H1 (cell line): Measurements from ENCODE around the gene C3orf85. TPM values are rescaled to one million over a fixed set of nuclear protein-coding genes. Genes with fewer than 3 reads are reported as not detected.

Experiments
- CTCF ChIA-PET: fragments of 300-600 bp; sonication (Branson Sonifier 250); formaldehyde crosslinking; loops from one replicate; lab custom pipeline; 2021; ENCODE audit not compliant: partially characterized antibody; lab: Charles Lee
- POLR2A ChIA-PET: fragments of 300-600 bp; sonication (Branson Sonifier 250); formaldehyde crosslinking; loops from one replicate; lab custom pipeline; 2021; ENCODE audit warnings: inconsistent platforms; ENCODE audit not compliant: partially characterized antibody; lab: Charles Lee
- DNase-seq, 2 experiments: peaks; one replicate each; pipeline versions ENCODE4 v3.0.0 to v3.0.0-alpha.2; 2010 to 2022; ENCODE audit warnings: low spot score in 2 of 2, low read depth in 1 of 2, mixed read lengths in 1 of 2
- FAIRE-seq: peaks from 2 replicates; lab custom pipeline; 2011; peaks lifted over from hg19 to GRCh38; lab: Jason Lieb, UNC
- H2AFZ ChIP-seq: 2 replicates; pipeline ENCODE4 v1.8.1; 2012; ENCODE audit warnings: low read length, inconsistent platforms
- H2AK5ac ChIP-seq: 2 replicates; pipeline ENCODE4 v1.6.1; 2013; ENCODE audit warnings: low read depth, low read length
- H2BK120ac ChIP-seq: replicated peaks from 2 replicates; pipeline ENCODE3; 2013; ENCODE audit warnings: low read depth, low read length, inconsistent platforms
- H2BK12ac ChIP-seq: 2 replicates; pipeline ENCODE4 v1.6.1; 2013; ENCODE audit warnings: low read depth, low read length
- H2BK15ac ChIP-seq: 2 replicates; pipeline ENCODE4 v1.6.1; 2013; ENCODE audit warnings: low read length
- H2BK20ac ChIP-seq: 2 replicates; pipeline ENCODE4 v1.6.1; 2013; ENCODE audit warnings: low read length
- H2BK5ac ChIP-seq: 2 replicates; pipeline ENCODE4 v1.6.1; 2013; ENCODE audit warnings: low read depth, low read length
- H3K14ac ChIP-seq: 2 replicates; pipeline ENCODE4 v1.6.1; 2013; ENCODE audit warnings: inconsistent platforms; ENCODE audit not compliant: insufficient read length
- H3K18ac ChIP-seq: 2 replicates; pipeline ENCODE4 v1.6.1; 2013; ENCODE audit warnings: low read length; ENCODE audit errors: extremely low read depth
- H3K23ac ChIP-seq: 2 replicates; pipeline ENCODE4 v1.6.1; 2013; ENCODE audit warnings: inconsistent platforms; ENCODE audit not compliant: insufficient read length
- H3K23me2 ChIP-seq: 2 replicates; pipeline ENCODE4 v1.6.1; 2013; ENCODE audit warnings: low read depth, low read length
- H3K27ac ChIP-seq: 2 replicates; pipeline ENCODE4 v1.6.1; 2011; ENCODE audit warnings: low read depth, low read length, inconsistent platforms
- H3K27me3 ChIP-seq, 4 experiments: replicated peaks in 1 of 4; 1 replicate in 1 of 4; 2 replicates in 3 of 4; pipeline versions ENCODE4 v1.6.1 to v1.8.1; 2011 to 2013; ENCODE audit warnings: low read length in 3 of 4, mild to moderate bottlenecking in 3 of 4, inconsistent platforms in 2 of 4, mixed read lengths in 2 of 4, moderate library complexity in 1 of 4; ENCODE audit not compliant: control insufficient read depth in 3 of 4, insufficient read depth in 3 of 4; ENCODE audit errors: extremely low read depth in 1 of 4
- H3K36me3 ChIP-seq, 4 experiments: 2 replicates each; pipeline versions ENCODE4 v1.6.1 to v1.8.1; 2011 to 2013; ENCODE audit warnings: mild to moderate bottlenecking in 4 of 4, low read length in 3 of 4, moderate library complexity in 2 of 4, control low read depth in 1 of 4, inconsistent platforms in 1 of 4; ENCODE audit not compliant: insufficient read depth in 4 of 4, control insufficient read depth in 2 of 4
- H3K4ac ChIP-seq: replicated peaks from 2 replicates; pipeline ENCODE3; 2013; ENCODE audit warnings: low read length, low read depth, mixed read lengths, inconsistent platforms; ENCODE audit not compliant: insufficient read length
- H3K4me1 ChIP-seq, 4 experiments: replicated peaks in 1 of 4; 1 replicate in 1 of 4; 2 replicates in 3 of 4; pipeline versions ENCODE4 v1.6.1 to v1.8.1; 2011 to 2013; ENCODE audit warnings: low read length in 3 of 4, inconsistent platforms in 2 of 4, mixed read lengths in 1 of 4; ENCODE audit not compliant: insufficient read depth in 4 of 4, control insufficient read depth in 3 of 4
- H3K4me2 ChIP-seq, 2 experiments: 2 replicates each; pipeline versions ENCODE4 v1.6.1 to v1.8.1; 2011 to 2013; ENCODE audit warnings: low read depth in 2 of 2, low read length in 2 of 2, control low read depth in 1 of 2, inconsistent platforms in 1 of 2, mild to moderate bottlenecking in 1 of 2; ENCODE audit not compliant: insufficient read depth in 1 of 2
- H3K4me3 ChIP-seq, 4 experiments: fragments of 200-600, 300-600 bp in 1 of 4; sonication (generic), shearing (Covaris generic), sonication (Bioruptor Twin) in 1 of 4; 2 replicates each; pipeline versions ENCODE4 v1.5.1 to v1.8.1; 2011 to 2016; ENCODE audit warnings: low read length in 4 of 4, low read depth in 3 of 4, control low read depth in 2 of 4, inconsistent platforms in 2 of 4, mild to moderate bottlenecking in 2 of 4, mixed read lengths in 1 of 4, moderate library complexity in 1 of 4; ENCODE audit not compliant: insufficient read depth in 2 of 4; ENCODE audit errors: extremely low read depth in 1 of 4
- H3K56ac ChIP-seq: replicated peaks from 2 replicates; pipeline ENCODE3; 2013; ENCODE audit warnings: low read depth, mild to moderate bottlenecking, mixed read lengths, low read length, inconsistent platforms; ENCODE audit not compliant: insufficient read length
- H3K79me1 ChIP-seq: 2 replicates; pipeline ENCODE4 v1.6.1; 2013; ENCODE audit warnings: low read depth, low read length, control low read depth
- H3K79me2 ChIP-seq, 2 experiments: 2 replicates each; pipeline versions ENCODE4 v1.6.1 to v1.8.1; 2012 to 2013; ENCODE audit warnings: low read length in 2 of 2, mild to moderate bottlenecking in 2 of 2, inconsistent platforms in 1 of 2; ENCODE audit not compliant: insufficient read depth in 2 of 2, control insufficient read depth in 1 of 2
- H3K9ac ChIP-seq, 4 experiments: replicated peaks in 1 of 4; 1 replicate in 1 of 4; 2 replicates in 3 of 4; pipeline versions ENCODE4 v1.6.1 to v1.8.1; 2011 to 2013; ENCODE audit warnings: low read depth in 3 of 4, low read length in 3 of 4, control low read depth in 2 of 4, mild to moderate bottlenecking in 2 of 4, moderate library complexity in 2 of 4, inconsistent platforms in 1 of 4; ENCODE audit errors: extremely low read depth in 1 of 4
- H3K9me3 ChIP-seq, 2 experiments: 2 replicates each; pipeline versions ENCODE4 v1.6.1 to v1.8.1; 2012 to 2013; ENCODE audit warnings: mild to moderate bottlenecking in 2 of 2, moderate library complexity in 2 of 2, control low read depth in 1 of 2, inconsistent platforms in 1 of 2, low read depth in 1 of 2, low read length in 1 of 2, mixed read lengths in 1 of 2; ENCODE audit not compliant: insufficient read depth in 2 of 2
- H4K20me1 ChIP-seq, 2 experiments: replicated peaks in 1 of 2; 2 replicates each; pipeline versions ENCODE3 to v1.8.1; 2011 to 2013; ENCODE audit warnings: inconsistent platforms in 2 of 2, low read length in 2 of 2, mild to moderate bottlenecking in 1 of 2; ENCODE audit not compliant: insufficient read depth in 2 of 2, control insufficient read depth in 1 of 2
- H4K5ac ChIP-seq: 2 replicates; pipeline ENCODE4 v1.6.1; 2013; ENCODE audit warnings: low read length, low read depth, mixed read lengths, inconsistent platforms; ENCODE audit not compliant: insufficient read length
- H4K8ac ChIP-seq: 2 replicates; pipeline ENCODE4 v1.8.0; 2013; ENCODE audit warnings: mild to moderate bottlenecking, moderate library complexity, low read length, inconsistent platforms; ENCODE audit not compliant: insufficient read depth; ENCODE audit errors: extremely low read depth
- H4K91ac ChIP-seq: replicated peaks from 2 replicates; pipeline ENCODE3; 2013; ENCODE audit warnings: low read length, mixed read lengths, inconsistent platforms; ENCODE audit not compliant: insufficient read length
- BCL11A ChIP-seq, 2 experiments: IDR thresholded peaks; one replicate each; pipeline ENCODE4 v1.6.1; 2011; ENCODE audit warnings: low read depth in 2 of 2, low read length in 2 of 2, mild to moderate bottlenecking in 2 of 2
- BRCA1 ChIP-seq: IDR thresholded peaks from 2 replicates; pipeline ENCODE4 v1.6.1; 2012; ENCODE audit warnings: low read depth, low read length, improper control_type of control experiment
- NRF1 ChIP-seq: IDR thresholded peaks from 2 replicates; pipeline ENCODE4 v1.6.1; 2011; ENCODE audit warnings: mild to moderate bottlenecking, low read depth, low read length, improper control_type of control experiment
- SAP30 ChIP-seq: fragments of 300-600 bp; sonication (generic); IDR thresholded peaks from 2 replicates; pipeline ENCODE4 v1.7.1; 2012; ENCODE audit warnings: low read length, moderate library complexity, mild to moderate bottlenecking, inconsistent platforms; ENCODE audit not compliant: insufficient read depth, insufficient replicate concordance
- TAF7 ChIP-seq: optimal IDR thresholded peaks from 2 replicates; pipeline ENCODE3; 2011; ENCODE audit warnings: low read depth, mild to moderate bottlenecking, inconsistent platforms, low read length, moderate library complexity, borderline replicate concordance
- polyA plus RNA-seq, 7 experiments: library from polyadenylated mRNA; depleted of rRNA in 3 of 7; stranded (reverse) in 5 of 7; unstranded in 2 of 7; fragments of >200 nt in 5 of 7; fragments of 200-250 nt in 2 of 7; gene quantifications; 1 replicate in 5 of 7; 2 replicates in 1 of 7; 4 replicates in 1 of 7; pipeline versions ENCODE4 v1.2.1 to v1.2.3, GENCODE V29; 2011 to 2013; ENCODE audit warnings: missing spikeins in 2 of 7, mixed read lengths in 2 of 7
- total RNA-seq: library from RNA; stranded (reverse); fragmentation: NEBNext Ultra II Directional; extraction: Animal tissue kit (Norgen Biotek cat#: 25700); gene quantifications from 2 replicates; pipeline ENCODE4 v1.2.1, GENCODE V29; 2021

C3orf85 gene
- total and polyA plus RNA-seq, 2 of the 8 experiments (the other 6 are each of a cell fraction or from before 2014, with no cell fraction given) = not detected

DNA sequence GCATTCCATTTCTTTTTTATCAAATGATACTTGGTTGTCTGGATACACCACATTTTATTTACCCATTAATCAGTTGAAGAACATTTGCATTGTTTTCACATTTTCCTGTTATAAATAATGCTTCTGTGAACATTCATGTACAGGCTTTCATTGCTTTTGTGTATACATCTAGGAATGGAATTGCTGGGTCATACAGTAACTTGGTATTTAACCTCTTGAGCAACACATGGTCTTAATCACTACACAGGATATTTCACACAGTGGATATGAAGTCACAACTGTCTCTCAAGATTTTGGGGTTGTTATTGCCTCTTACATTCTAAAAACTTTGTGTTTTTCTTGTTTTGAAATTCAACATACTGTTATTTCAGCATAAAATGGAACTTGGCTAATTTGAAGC, 48.2 kb downstream of the C3orf85 start:
- ChIA-PET CTCF (interaction anchor here (1.0 to 1.7 kb wide), 2 partner anchors 14 to 28 kb away, joined by 3 to 4 read pairs; no protein-coding TSS in a partner anchor), POLR2A (no interaction called here)
- Histone ChIP-seq H2BK12ac (no peak overlapping the region), H3K23ac (no peak overlapping the region), H4K91ac (no peak overlapping the region), H3K4me3 (no peak overlapping the region), H3K56ac (no peak overlapping the region), H3K79me2 (no peaks in the 10 kb centered on the region), H2AK5ac (no peak overlapping the region), H2AFZ (no peak overlapping the region), H3K4me1 (peaks cover 0 to 2% (median 0%) of the 10 kb centered on the region in 4 experiments; a peak in 2 of 7 replicates), H3K79me1 (no peaks in the 10 kb centered on the region), H4K20me1 (no peaks in the 10 kb centered on the region), H2BK20ac (no peak overlapping the region), H3K23me2 (no peaks in the 10 kb centered on the region), H3K9ac (no peak overlapping the region)
- DNase-seq = no peak
- TF ChIP-seq TAF7 (no peak), NRF1 (no peak), SAP30 (no peak), BCL11A (IDR thresholded peaks at IDR 0.05; ENCODE audit: low read depth in 2 of 2, low read length in 2 of 2) (no peak), BRCA1 (no peak)
- TF ChIP-seq, all 59 proteins: peak for 0
- Histone ChIP-seq H3K4ac (no peak overlapping the region), H3K14ac (no peak overlapping the region), H2BK5ac (no peak overlapping the region), H2BK120ac (no peak overlapping the region), H3K18ac (no peak overlapping the region), H3K36me3 (no peaks in the 10 kb centered on the region), H4K8ac (no peak overlapping the region), H3K9me3 (no peaks in the 10 kb centered on the region), H3K4me2 (no peak overlapping the region), H3K27me3 (no peaks in the 10 kb centered on the region), H4K5ac (no peak overlapping the region), H3K27ac (no peak overlapping the region), H2BK15ac (no peak overlapping the region)
- FAIRE-seq = no peak
